ENCODE measurements around the gene SH3RF1.

The SH3RF1 gene

GRCh38 chr4:169228076-169228475 lies 42.7 kb downstream of the SH3RF1 start:
- H3K36me3 ChIP-seq (ENCODE audit: control insufficient read depth, low read length): no peaks in the 10 kb centered on the region
- H3K4me3 ChIP-seq (ENCODE audit: low read length): no peak overlapping the region
- no peak overlapping the region for H3K27ac ChIP-seq (ENCODE audit: low read depth, low read length)
- H3K4me2 ChIP-seq (ENCODE audit: low read length): no peak overlapping the region
- H3F3A ChIP-seq (ENCODE audit: control insufficient read depth, insufficient read depth): no peaks in the 10 kb centered on the region
- H3K27me3 ChIP-seq (ENCODE audit: control insufficient read depth, low read length): no peaks in the 10 kb centered on the region
- H3K79me2 ChIP-seq (ENCODE audit: control insufficient read depth, low read length): no peaks in the 10 kb centered on the region
- no peaks in the 10 kb centered on the region for H4K20me1 ChIP-seq (ENCODE audit: control insufficient read depth, insufficient read depth, low read depth, low read length)
- H3K4me1 ChIP-seq (ENCODE audit: control insufficient read depth, low read length): peaks cover 7% of the 10 kb centered on the region
- H3K9me3 ChIP-seq (ENCODE audit: control insufficient read depth, insufficient read depth, low read length): no peaks in the 10 kb centered on the region
- TF ChIP-seq CTCF (IDR thresholded peaks at IDR 0.05; ENCODE audit: low read depth, low read length, poor library complexity, severe bottlenecking): no peak
- TF ChIP-seq EZH2phosphoT487 (IDR thresholded peaks at IDR 0.05; ENCODE audit: borderline replicate concordance, low read length): no peak
- H3K9me2 ChIP-seq (replicated peaks; ENCODE audit: control insufficient read depth, low read length): no peaks in the 10 kb centered on the region

GRCh38 chr4:169226565-169226964 lies 44.2 kb downstream of the SH3RF1 start:
- TF ChIP-seq CTCF (IDR thresholded peaks at IDR 0.05; ENCODE audit: low read depth, low read length, poor library complexity, severe bottlenecking) (no peak), EZH2phosphoT487 (IDR thresholded peaks at IDR 0.05; ENCODE audit: borderline replicate concordance, low read length) (no peak)
- no peak overlapping the region for H3K4me3 ChIP-seq (ENCODE audit: low read length)
- no peaks in the 10 kb centered on the region for H3K9me2 ChIP-seq (replicated peaks; ENCODE audit: control insufficient read depth, low read length)
- H3F3A ChIP-seq (ENCODE audit: control insufficient read depth, insufficient read depth): no peaks in the 10 kb centered on the region
- no peak overlapping the region for H3K27ac ChIP-seq (ENCODE audit: low read depth, low read length)
- no peaks in the 10 kb centered on the region for H4K20me1 ChIP-seq (ENCODE audit: control insufficient read depth, insufficient read depth, low read depth, low read length)
- no peaks in the 10 kb centered on the region for H3K9me3 ChIP-seq (ENCODE audit: control insufficient read depth, insufficient read depth, low read length)
- no peak overlapping the region for H3K4me2 ChIP-seq (ENCODE audit: low read length)
- peaks cover 7% of the 10 kb centered on the region for H3K4me1 ChIP-seq (ENCODE audit: control insufficient read depth, low read length)
- no peaks in the 10 kb centered on the region for H3K36me3 ChIP-seq (ENCODE audit: control insufficient read depth, low read length)
- H3K79me2 ChIP-seq (ENCODE audit: control insufficient read depth, low read length): no peaks in the 10 kb centered on the region
- H3K27me3 ChIP-seq (ENCODE audit: control insufficient read depth, low read length): no peaks in the 10 kb centered on the region

- H4K20me1 ChIP-seq (ENCODE audit: control insufficient read depth, insufficient read depth, low read depth, low read length): no peaks in the 10 kb centered on the region
- no peaks in the 10 kb centered on the region for H3K27me3 ChIP-seq (ENCODE audit: control insufficient read depth, low read length)
- H3K4me1 ChIP-seq (ENCODE audit: control insufficient read depth, low read length): peaks cover 7% of the 10 kb centered on the region
- H3K4me2 ChIP-seq (ENCODE audit: low read length): no peak overlapping the region
- H3K79me2 ChIP-seq (ENCODE audit: control insufficient read depth, low read length): no peaks in the 10 kb centered on the region
- no peaks in the 10 kb centered on the region for H3K9me3 ChIP-seq (ENCODE audit: control insufficient read depth, insufficient read depth, low read length)
- H3K36me3 ChIP-seq (ENCODE audit: control insufficient read depth, low read length): no peaks in the 10 kb centered on the region
- H3K27ac ChIP-seq (ENCODE audit: low read depth, low read length): no peak overlapping the region
- TF ChIP-seq EZH2phosphoT487 (IDR thresholded peaks at IDR 0.05; ENCODE audit: borderline replicate concordance, low read length): no peak
- TF ChIP-seq CTCF (IDR thresholded peaks at IDR 0.05; ENCODE audit: low read depth, low read length, poor library complexity, severe bottlenecking): no peak
- H3K4me3 ChIP-seq (ENCODE audit: low read length): no peak overlapping the region
- H3K9me2 ChIP-seq (replicated peaks; ENCODE audit: control insufficient read depth, low read length): no peaks in the 10 kb centered on the region
- H3F3A ChIP-seq (ENCODE audit: control insufficient read depth, insufficient read depth): no peaks in the 10 kb centered on the region
Measured at GRCh38 chr4:169225812-169226211, 44.9 kb downstream of the SH3RF1 start.

Measured in DOHH2 (cell line).